GM19328 (cell line): ENCODE measurements around the gene CCDC71.

Experiments
- ATAC-seq: cut with Tn5 transposase; IDR thresholded peaks from one replicate; pipeline ENCODE4 v1.9.1; 2021; ENCODE audit warnings: mild to moderate bottlenecking, moderate library complexity; ENCODE audit not compliant: unreplicated experiment

The CCDC71 gene

GRCh38 chr3:49171119-49171774, 5.1 kb upstream of the CCDC71 start, which contains the start of gene KLHDC8B:
Gene KLHDC8B (plus strand): TSS chr3:49171598. CDS start chr3:49172770, 1,172 bp downstream.
- ATAC-seq, result no peak

DNA sequence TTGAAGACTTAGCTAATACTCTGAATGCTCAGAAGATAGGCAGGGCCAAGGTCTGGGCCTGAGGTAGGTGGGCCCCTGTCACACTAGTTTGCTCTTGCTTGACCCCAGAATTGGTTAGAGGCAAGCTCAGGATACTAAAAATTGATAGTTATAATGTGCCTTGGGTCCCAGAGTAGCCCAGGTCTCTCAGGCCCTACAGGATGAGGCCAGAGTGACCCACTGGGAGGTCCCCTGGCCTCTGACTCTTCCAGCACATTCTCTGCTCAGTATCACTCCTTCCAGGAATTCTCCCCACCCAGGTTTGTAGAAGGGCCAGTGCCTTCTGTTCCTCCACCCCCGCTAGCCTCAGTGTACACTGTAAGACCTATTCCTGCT, 4.6 kb upstream of the CCDC71 start:
- ATAC-seq, result no peak

DNA sequence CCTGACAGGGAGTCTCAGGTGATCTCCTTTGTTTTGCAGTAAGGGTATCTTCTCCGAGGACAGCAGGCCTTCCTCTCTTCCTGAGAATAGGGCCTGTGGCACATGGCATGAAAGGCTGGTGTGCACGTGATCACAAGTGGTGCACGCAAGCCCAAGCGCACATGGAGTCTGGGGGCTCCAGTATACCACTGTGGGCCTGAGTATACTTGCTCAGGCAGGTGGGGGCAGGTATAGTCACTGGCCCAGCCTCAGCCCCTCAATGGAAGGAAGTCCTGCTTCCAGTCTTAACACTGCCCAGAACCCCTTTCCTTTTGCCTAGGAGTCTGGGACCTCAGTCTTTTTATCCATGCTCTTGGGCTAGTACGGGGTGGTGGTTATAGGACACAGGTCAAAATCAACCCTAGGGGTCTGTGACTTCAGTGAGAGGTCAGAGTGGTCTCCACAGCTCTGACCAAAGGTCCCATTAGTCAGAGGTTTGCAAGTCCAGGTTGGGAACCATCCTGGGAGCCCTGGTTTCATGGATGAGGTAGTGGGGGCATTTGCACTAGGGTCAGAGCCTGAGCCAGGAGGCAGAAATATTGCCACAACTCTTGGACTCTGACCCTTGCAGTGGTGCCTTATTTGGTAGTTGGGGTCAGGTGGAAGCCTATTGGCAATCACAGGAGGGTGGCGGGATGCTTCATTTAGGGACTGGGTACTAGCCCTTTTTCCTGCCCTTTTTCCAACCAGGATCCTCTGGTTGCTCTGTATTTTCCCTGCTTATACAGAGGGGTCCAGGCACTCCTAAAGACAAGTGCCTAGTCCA, 823 bp upstream of the CCDC71 start:
- ATAC-seq, result no peak

- no peak for ATAC-seq
These were observed 979 bp downstream of the CCDC71 start for GRCh38 chr3:49164983-49165720.

DNA sequence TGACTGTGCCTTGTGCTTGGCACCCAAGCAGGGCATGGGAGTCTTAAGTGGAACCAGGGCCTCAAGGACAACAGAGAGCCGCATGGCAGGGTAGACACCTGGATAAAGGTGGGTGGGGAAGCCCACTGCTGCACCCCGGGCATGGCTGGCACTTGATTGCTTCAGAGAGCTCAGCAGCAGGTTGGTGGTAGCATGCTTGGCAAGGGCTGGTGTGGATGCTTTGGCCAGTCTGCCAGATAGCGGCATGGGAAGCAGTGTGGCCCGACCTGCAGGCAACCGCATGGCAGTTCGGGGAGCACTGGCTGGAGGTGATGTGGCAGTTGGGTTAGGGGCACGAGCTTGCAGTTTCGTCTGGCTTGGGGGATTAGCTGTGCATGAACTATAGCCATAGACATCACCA, 2.5 kb downstream of the CCDC71 start:
- no peak for ATAC-seq

GRCh38 chr3:49162751-49163419, 3.2 kb downstream of the CCDC71 start:
- ATAC-seq, result no peak

DNA sequence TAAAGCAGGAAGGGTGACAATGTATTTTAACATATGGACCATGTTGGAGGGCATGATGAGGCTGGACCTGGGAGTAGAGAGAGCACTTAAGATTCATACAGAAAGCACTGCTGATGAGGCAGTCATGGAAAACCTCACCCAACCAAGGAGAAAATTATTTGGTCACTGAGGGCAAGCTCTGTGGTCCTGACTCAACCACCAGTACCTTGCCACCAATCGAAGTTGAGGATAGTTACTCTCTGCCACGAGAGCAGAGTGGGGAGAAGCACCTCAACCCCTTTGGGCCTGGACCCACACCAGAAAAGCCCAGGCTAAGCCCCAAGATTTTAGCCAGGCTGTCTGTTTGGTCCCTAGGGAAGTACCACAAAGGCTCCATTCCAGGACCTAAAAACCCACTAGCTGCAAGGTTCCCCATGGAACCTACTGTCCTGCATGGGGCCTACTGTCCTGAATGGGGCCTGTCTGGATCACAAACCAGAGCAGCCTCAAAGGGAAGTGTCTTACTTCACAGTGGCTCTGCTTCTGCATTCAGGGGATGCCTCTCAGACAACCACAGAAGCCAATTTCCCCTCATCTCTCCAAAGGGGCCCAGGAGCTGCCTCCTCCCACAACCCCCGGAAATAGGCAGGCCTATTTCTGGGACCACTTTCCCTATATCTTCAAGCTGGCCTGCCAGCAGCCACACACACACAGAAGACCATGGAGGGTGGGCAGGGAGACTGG, 4.2 kb downstream of the CCDC71 start:
- no peak for ATAC-seq

DNA sequence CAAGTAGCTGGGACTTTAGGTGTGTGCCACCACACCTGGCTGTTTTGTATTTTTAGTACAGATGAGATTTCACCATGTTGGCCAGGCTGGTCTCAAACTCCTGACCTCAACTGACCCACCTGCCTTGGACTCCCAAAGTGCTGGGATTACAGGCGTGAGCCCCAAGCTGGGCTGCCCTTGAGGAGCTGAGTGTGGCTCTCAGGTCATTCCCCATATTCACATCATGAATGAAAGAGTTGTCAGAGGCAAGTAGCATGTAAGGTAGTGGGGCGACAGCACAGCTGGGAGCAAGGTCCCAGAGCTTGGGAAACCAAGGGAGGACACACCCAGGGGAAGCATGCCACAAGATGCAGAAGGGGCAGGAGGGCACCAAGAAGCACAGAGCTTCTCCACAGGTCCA, 4.9 kb downstream of the CCDC71 start:
- no peak for ATAC-seq

- ATAC-seq, result no peak
These were observed 7.3 kb downstream of the CCDC71 start for GRCh38 chr3:49158792-49159191.

DNA sequence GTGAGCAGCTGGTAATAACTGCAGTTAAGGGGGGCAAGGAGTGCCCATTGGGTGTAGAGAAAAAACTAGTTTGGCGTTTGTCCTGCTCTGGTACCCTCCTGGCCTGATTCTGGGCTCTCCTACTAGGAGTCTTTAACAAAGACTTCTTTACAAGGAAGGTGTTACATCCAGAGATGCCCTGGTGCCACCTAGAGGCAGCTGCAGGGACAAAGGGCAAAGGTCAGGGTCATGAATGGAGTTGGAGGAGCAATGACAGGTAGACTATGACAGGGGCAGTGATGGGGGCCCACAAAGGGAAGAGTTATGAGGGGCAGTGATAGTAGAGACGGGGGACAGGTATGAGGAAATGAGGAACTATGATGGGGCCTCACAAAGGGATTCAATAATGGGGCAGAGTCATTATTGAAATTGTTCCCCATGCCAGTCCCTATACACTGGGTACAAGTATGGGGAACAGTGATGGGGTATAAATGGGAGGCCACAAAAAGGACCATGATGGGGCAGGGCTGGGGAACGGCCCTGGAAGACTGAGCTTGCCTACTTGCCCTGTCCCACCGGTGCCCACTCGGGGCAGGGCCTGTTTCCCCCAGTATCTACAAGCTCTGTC, 7.9 kb downstream of the CCDC71 start:
- ATAC-seq, result no peak

DNA sequence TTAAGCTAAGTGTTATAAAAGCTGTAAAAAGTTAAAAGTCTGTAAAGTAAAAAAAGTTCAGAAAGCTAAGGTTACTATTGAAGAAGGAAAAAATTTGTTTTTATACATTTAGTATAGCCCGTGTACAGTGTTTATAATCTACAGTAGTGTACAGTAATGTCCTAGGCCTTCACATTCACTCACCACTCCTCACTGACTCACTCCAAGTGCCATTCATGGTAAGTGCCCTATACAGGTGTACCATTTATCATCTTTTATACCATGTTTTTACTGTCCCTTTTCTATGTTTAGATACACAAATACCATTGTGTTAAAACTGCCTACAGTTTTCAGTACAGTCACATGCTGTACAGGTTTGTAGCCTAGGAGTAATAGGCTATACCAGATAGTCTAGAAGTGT, 8.8 kb downstream of the CCDC71 start:
- ATAC-seq, result no peak

- ATAC-seq, result no peak
These were observed 12.7 kb downstream of the CCDC71 start for GRCh38 chr3:49153349-49153912.

- no peak for ATAC-seq
These were observed 14.5 kb downstream of the CCDC71 start for GRCh38 chr3:49151610-49152009.

GRCh38 chr3:49148159-49148558, 18.0 kb downstream of the CCDC71 start:
- ATAC-seq, result no peak

DNA sequence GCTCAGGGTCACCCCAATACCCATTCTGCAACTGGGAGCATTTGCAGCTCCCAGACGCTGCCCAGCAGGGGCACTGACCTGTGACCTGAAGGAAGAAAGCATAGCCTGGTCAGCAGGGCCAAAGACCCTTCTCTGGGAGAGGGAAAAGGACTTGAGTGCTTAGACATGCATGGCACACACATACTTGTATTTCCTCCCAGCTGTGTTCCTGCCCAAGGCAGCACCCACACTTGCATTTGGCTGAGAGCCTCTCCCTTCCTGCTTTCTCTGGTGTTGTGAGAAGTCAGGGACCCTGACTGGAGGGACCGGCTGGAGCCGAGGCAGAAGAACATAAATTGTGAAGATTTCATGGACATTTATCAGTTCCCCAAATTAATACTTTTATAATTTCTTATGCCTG, 26.1 kb downstream of the CCDC71 start:
- ATAC-seq, result no peak

DNA sequence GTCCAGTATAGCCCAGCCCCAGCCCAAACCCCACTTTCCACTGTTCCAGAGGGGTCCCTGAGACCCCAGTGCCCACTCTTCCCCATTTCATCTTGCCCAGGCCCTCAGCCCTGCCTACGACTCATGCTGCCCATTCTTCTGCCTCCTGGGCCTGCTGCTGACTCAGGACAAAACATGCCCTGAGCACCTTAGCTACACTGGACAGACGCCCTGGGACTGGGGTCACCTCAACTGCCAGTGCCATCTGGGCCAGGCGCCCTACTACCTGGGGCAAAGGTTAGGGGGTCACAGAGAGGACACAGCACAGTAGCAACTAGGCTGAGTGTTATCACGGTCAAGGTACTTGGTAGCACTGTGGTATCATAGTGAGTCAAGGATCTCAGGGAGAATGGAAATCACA, 30.6 kb downstream of the CCDC71 start:
- ATAC-seq, result no peak

- ATAC-seq, result no peak
These were observed 31.5 kb downstream of the CCDC71 start for GRCh38 chr3:49134471-49135265.

GRCh38 chr3:49133226-49133951, 32.7 kb downstream of the CCDC71 start:
- ATAC-seq, result no peak
